GM21360 (cell line): Measurements from ENCODE around the gene ALDH9A1.
"Not testable (repeated sequence)": the region's sequence is repeated elsewhere in the genome, so short reads cannot be mapped to it uniquely, and the experiment has no call there.

ENCODE experiments used
- ATAC-seq: cut with Tn5 transposase; IDR thresholded peaks from one replicate; pipeline ENCODE4 v1.9.1; 2021; ENCODE audit warnings: mild to moderate bottlenecking, moderate library complexity; ENCODE audit not compliant: unreplicated experiment

Gene ALDH9A1

GRCh38 chr1:165697881-165698760, at the start of gene ALDH9A1:
TSS of gene ALDH9A1 (minus strand) at chr1:165698562. CDS start at chr1:165698558, 4 bp downstream.
- peak; percentile 93 for ATAC-seq

GRCh38 chr1:165747632-165748447, 49.5 kb upstream of the ALDH9A1 start:
- ATAC-seq: no peak

- ATAC-seq: not testable (repeated sequence)
These were observed 46.6 kb upstream of the ALDH9A1 start for GRCh38 chr1:165744913-165745312.

- ATAC-seq: no peak
These were observed 43.8 kb upstream of the ALDH9A1 start for GRCh38 chr1:165742194-165742593.

- ATAC-seq: peak; percentile 96
These were observed 40.4 kb upstream of the ALDH9A1 start for GRCh38 chr1:165738794-165739193.

GRCh38 chr1:165737196-165737595, 38.8 kb upstream of the ALDH9A1 start:
- no peak for ATAC-seq

GRCh38 chr1:165734906-165735305, 36.5 kb upstream of the ALDH9A1 start:
- ATAC-seq: no peak

- no peak for ATAC-seq
These were observed 28.5 kb upstream of the ALDH9A1 start for GRCh38 chr1:165726841-165727240.

- no peak for ATAC-seq
These were observed 27.8 kb upstream of the ALDH9A1 start for GRCh38 chr1:165726169-165726568.

- peak; percentile 66 for ATAC-seq
These were observed 19.7 kb upstream of the ALDH9A1 start for GRCh38 chr1:165717918-165718515.

GRCh38 chr1:165716265-165717051, 18.1 kb upstream of the ALDH9A1 start:
- ATAC-seq: not testable (repeated sequence)

GRCh38 chr1:165712764-165713163, 14.4 kb upstream of the ALDH9A1 start:
- ATAC-seq: no peak

GRCh38 chr1:165707984-165708706, 9.8 kb upstream of the ALDH9A1 start:
- no peak for ATAC-seq

GRCh38 chr1:165703648-165704047, 5.3 kb upstream of the ALDH9A1 start:
- no peak for ATAC-seq

- ATAC-seq: not testable (repeated sequence)
These were observed 3.6 kb upstream of the ALDH9A1 start for GRCh38 chr1:165701922-165702321.

- ATAC-seq: no peak
These were observed 1.2 kb upstream of the ALDH9A1 start for GRCh38 chr1:165699577-165699976.

- ATAC-seq: peak; percentile 2
These were observed 345 bp upstream of the ALDH9A1 start for GRCh38 chr1:165698761-165699052.

- ATAC-seq: no peak
These were observed 876 bp downstream of the ALDH9A1 start for GRCh38 chr1:165697491-165697880.

GRCh38 chr1:165696625-165697100, 1.7 kb downstream of the ALDH9A1 start:
- ATAC-seq: no peak

- ATAC-seq: no peak
These were observed 3.3 kb downstream of the ALDH9A1 start for GRCh38 chr1:165695031-165695430.
